GM19324 (cell line): ENCODE results near the gene GLCE.
"Not testable (repeated sequence)": the region's sequence is repeated elsewhere in the genome, so short reads cannot be mapped to it uniquely, and the experiment has no call there.

ENCODE experiments used
- ATAC-seq: cut with Tn5 transposase; IDR thresholded peaks from one replicate; pipeline ENCODE4 v1.9.1; 2021; ENCODE audit warnings: mild to moderate bottlenecking, moderate library complexity; ENCODE audit not compliant: unreplicated experiment, low FRiP score

Gene GLCE

DNA sequence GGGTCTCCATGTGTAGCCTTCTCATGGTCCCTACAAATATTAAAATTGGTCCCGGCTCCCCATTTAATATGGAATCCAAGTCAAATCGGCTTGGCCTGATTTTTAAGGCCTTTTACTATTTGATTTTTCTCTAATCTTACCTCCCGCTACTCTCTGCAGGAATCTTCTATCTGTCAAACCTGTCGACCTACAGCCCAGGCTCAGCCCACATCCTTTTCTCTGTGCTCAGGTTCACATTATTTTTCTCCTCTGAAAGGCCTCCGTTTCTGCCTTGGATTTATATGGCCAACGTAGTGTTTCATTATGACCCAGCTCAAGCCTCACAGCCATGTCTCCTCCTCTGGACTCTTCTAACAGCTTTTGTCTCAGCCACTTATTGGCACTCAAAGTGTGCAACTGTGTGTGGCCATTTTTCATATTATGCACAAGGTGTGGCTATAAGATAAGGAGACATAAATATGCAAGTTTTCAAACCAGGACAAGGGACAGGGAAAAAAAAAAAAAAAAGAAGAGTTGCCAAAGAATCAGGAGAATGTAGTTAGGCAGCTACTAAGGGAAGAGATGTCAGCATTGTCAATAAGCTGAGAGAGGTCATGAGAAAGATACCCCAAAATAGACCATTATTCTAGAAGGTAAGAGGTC lies 2.1 kb upstream of the GLCE start:
- no peak for ATAC-seq

DNA sequence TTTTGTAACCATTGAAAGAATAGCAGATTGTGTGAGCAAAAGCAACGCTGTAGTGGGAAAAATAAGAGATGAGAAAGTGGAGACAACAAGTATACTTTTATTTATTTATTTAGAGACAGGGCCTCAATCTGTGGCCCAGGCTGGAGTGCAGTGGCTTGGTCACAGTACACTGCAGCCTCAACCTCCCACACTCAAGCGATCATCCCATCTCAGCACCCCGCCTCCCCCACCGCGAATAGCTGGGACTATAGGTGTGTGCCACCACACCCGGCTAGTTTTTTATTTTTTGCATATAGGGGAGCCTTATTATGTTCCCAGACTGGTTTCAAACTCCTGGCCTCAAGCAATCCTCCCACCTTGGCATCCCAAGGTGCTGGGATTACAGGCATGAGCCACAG lies 1.6 kb upstream of the GLCE start:
- no peak for ATAC-seq

DNA sequence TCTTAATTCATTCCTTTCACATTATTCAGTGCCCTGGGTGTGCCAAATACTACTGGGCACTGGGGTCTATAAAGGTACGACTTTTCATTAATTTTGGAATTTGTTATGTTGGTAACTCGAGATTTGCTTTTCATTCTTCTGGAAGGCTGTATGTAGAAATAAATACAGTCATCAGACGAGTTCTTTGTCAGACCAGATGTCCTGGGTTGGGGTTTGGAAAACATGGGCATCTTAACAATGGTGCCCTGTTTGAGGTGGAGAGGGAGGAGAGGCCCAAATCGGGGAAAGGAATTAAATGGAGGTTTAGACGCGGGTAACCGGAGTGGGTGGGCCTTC lies 662 bp upstream of the GLCE start:
- ATAC-seq, result no peak

DNA sequence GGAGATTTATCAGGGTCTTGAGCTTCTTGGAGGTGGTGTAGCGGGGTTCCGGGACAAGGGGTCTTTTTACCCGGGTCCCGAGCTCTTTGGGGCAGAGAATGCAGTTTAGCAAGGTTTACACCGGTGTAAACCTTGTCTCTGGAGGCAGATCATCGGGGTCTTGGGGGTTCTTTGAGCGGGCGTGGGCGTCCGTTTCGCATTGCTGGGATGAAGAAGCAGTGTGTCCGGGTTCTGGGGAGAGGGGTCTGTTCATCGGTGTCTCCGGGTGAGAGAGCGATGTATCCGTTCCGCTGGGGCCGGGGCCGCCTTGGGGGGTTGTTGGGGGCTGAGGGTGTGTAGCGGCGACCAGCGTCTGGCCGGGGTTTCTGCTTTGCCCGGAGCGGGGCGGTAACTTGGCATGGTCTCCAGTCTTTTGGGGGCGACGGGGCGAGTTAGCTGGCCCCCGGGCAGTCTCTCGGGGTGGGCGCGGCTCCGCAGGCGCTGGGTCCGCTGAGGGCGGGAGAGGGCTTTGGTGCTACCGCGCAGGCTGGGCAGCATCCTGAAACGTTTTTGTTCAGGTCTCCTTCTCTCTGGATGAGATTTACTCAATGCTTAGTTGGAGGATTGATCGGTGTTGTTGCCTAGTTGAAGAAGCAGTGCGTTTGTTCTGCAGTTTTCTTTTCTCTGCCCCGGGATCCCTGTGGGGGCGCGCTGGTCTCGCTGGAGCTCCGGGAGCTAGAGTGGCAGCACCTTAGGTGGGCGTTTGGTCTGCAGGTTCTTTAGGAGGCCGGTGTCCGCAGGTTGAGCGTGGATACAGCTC lies 843 bp downstream of the GLCE start:
- ATAC-seq, result no peak

DNA sequence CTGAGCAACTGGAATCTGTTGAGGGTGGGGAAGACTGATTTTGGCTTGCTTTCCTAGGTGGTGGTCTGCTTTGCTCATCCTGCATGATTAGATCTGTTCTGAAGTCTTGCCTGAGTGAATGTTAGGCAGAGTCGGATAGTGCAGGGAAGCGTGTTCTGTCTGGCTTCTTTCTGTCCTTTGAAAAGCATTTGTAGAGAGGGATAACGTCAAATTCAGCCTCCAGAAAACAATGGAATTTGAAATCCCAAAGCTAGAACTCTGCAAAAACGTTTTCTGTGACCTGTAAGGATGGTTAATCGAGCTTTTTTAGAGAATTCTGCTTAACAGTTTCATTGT lies 1.4 kb downstream of the GLCE start:
- no peak for ATAC-seq

DNA sequence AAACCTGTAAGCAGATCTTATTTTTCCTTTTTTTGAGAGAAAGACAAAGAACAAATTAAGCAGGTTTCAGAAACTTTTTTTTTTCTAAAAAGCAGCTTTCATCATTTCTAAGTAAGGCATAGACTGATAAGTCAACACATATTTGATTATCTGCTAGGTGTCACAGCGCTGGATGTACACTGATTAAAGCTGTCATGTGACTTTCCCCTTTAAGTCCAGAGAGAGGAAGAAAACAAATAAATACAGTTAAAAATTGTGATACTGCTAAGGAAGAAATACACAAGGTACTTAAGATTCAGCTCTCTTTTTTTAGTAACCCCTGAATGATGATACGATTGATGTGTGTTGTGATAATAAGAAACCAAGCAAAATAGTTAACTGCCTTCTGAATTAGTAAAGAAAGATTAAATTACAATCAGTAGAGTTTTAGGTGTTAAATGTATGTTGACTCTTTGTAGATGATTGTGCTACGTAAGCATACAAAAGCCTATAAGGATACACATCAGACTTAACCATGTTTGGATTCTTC lies 2.8 kb downstream of the GLCE start:
- ATAC-seq, result no peak

DNA sequence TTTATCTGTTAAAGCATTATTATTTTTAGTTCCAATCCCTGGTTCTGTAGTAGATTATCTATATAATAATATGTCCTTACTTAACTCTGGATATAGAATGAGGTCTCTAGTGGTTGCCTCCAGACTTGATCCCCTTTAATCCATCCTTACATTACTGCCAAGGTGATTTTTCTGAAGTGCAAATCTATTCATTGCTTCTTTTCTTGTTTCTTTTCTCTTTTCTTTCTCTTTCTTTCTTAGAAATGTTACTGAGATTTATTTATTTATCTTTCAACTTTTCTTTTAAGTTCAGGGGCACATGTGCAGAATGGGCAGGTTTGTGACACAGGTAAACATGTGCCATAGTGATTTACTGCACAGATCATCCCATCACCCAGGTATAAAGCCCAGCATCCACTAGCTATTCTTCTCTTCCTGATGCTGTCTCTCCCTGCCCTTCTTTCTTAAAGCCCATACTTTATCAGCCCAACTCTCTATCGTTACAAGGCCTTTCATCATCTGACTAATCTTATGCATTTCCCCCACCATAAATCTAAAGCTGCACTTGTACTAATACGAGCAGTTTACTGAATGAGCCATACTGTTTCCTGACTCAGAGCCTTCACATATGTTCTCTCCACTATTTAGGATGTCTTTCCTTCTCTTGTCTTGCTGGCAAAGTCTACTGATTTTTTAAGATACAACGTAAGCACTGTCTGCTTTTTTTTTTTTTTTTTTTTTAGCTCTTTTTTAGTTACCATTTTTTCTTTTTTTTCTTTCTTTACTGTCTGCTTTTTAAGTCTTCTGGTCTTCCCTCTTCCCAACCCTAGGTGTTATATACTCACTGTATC lies 4.6 kb downstream of the GLCE start:
- ATAC-seq, result no peak

DNA sequence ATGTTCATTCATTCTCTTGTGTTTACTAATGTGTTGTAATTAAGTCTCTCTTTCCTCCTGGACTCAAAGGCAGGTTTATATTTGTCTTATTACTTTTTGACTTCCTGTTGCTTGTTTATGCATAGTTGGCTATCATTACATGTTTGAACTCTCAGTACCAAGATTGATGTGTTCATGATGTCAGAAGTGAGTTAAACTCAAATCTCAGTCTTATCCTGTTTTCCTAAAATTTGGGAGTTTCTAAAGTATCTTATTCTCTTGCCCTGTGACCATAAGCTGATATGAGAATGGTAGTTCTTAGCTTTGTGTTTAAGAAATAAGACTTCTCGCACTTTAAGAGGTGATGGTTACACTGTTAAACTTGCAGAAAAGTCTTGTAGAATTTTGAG lies 5.2 kb downstream of the GLCE start:
- ATAC-seq, result no peak

DNA sequence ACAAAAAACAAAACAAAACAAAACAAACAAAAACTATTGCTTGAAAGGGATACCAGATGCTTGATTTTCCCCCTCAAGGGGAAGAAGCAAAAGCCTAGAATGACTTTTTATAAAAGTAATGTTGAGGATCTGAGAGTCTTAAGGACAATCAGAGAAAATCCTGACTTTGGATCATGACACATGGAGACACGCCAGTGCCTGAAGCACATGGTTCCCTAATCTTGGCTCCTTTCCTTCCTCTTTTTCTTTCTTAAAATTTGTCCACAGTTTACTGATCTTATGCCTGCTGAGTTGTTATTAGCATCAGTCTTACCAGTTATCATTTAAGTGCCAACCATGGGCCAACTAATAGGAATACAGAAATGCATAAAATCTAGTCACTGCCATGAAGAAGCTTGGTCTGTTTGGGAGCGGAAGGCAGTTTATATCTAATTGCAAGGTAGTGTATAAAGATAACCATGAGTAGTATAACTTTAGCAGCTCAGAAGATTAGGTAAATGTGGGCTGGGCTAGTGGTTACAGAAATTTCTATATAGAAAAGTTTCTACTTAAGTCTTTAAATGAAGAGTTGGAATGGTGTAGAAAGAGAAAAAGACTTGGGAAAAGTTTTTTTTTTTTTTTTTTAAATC lies 6.9 kb downstream of the GLCE start:
- ATAC-seq, result no peak

DNA sequence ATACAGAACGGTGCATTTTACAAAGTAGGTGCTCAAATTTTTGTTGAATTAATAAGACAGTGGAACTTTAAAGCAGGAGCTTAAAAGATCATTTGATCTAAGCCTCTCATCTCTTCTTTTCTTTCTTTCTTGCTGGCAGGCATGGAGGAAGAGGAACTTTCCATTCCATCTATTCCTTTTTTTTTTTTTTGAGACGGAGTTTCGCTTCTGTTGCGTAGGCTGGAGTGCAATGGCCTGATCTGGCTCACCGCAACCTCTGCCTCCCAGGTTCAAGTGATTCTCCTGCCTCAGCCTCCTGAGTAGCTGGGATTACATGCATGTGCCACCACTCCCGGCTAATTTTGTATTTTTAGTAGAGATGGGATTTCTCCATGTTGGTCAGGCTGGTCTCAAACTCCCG lies 7.9 kb downstream of the GLCE start:
- not testable (repeated sequence) for ATAC-seq

DNA sequence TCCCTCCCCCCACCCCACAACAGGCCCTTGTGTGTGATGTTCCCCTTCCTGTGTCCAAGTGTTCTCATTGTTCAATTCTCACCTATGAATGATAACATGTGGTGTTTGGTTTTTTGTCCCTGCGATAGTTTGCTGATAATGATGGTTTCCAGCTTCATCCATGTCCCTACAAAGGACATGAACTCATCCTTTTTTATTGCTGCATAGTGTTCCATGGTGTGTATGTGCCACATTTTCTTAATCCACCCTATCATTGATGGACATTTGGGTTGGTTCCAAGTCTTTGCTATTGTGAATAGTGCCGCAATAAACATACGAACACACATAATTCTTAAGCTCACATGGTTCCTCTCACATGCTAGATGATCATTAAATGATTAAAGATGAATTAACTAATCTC lies 9.1 kb downstream of the GLCE start:
- not testable (repeated sequence) for ATAC-seq

DNA sequence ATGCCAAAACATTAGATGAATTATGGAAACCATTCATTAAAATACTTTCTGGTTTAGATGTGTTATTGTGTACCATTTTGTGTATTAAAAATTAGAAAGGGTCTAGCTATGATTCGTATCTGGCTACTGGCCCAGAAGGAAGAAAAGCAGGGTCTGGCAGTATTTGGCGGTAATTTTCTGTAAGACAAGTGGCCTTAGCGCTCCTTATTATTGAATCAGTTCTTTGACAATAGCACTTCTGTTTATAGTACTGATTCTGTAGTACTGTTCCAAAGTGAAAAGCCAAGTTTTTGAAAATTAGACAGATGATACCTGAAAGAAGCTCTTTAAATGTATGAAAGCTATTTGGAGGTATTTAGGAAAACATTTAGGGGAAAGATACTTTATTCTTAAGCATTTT lies 10.2 kb downstream of the GLCE start:
- ATAC-seq, result no peak

DNA sequence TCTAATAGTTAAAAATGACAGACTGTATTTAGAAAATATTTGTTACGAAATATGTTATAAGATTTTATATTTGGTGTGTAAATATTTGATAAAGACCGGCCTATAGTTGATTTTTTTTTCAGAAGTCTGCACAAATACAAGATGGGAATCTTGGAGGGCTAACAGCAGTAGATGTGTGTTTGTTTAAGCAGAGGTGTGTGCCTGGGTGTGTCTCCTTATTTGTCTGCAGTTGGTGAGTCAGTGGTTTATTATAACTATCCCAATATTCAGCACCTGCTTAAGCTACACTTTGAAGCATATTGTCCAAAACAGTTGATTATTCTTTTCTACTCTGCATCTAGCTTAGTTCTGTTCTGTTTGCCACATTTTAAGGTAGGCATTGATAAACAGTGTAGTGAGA lies 12.4 kb downstream of the GLCE start:
- no peak for ATAC-seq

DNA sequence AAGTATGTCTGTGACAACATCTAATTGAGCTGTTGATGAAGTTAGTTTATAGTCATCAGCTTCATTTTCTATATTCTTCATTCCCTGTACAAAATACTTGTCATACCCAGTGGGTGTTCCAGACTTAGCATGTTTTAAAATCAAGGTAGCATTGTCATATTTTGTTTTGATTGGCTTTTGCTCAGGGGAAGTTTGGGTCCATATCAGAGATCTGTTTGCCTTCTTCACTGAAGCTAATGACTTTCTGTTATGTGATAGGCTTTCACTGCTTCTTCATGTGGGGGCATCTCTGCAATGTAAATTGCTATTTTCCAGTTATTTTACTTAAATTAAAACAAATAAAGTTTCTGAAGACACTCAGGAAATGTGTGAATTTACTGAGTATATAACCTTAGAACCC lies 15.1 kb downstream of the GLCE start:
- no peak for ATAC-seq

DNA sequence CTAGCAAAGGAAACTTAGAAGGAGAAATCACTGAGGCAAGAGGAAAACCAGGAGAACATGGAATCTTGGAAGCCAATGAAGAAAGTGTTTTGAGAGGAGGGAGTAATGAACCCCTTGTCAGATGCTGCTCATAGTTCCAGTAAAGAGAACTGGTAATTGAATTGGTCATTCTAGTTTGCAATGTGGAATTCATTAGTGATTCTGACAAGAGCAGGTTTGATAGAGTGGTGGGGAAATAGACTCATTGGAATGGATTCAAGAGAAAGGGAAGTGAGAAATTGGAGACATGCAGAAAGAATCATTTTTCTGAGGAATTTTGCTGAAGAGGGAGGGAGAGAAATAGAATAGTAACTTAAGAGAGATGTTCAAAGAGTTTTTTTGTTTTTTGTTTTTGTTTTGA lies 21.0 kb downstream of the GLCE start:
- no peak for ATAC-seq

DNA sequence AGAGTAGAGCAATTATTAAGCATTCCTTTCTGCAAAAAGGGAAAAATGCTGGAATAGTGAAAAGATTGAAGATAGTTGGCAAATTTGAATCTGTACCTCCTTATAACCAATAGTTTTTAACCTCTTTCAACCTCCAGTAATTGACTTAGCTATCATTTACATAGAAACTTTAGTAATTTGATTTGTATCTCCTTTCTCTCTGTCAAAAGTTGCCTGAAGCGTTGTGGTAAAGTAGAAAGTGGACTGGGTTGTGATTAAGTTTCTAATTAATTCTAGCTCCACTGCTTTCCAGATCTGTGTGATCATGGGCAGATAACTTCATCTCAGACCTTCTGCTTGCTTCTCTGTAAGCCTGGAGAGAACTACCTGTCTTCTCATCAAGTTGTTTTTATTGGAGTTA lies 24.8 kb downstream of the GLCE start:
- no peak for ATAC-seq

DNA sequence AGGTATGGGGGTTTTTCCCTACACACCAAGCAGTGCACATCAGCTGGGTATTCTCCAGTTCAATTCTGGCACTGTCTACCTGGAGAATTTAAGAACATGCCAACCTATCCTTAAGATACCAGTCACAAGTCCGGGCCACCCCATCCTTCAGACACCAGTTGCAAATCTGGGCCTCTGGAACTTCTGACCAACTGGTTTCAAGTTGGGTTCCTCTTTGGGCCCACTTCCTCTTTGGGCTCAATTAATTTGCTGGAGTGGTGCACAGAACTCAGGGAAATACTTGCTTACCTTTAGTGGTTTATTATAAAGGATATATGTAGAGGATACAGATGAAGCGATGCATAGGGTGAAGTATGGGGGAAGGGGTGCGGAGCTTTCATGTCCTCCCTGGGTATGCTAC lies 25.3 kb downstream of the GLCE start:
- ATAC-seq, result no peak

DNA sequence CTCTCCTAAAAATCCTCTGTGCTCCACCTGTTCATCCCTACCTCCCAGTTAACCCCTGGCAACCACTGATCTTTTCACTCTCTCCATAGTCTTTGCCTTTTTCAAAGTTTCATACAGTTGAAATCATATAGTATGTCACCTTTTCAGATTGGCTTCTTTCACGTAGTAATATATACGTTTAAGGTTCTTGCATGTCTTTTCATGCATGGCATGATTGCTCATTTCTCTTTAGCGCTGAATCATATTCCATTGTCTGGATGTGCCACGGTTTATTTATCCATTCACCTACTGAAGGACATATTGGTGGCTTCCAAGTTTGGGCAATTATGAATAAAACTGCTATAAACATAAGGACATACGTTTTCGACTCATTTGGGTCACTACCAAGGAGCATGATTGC lies 28.7 kb downstream of the GLCE start:
- ATAC-seq, result no peak

DNA sequence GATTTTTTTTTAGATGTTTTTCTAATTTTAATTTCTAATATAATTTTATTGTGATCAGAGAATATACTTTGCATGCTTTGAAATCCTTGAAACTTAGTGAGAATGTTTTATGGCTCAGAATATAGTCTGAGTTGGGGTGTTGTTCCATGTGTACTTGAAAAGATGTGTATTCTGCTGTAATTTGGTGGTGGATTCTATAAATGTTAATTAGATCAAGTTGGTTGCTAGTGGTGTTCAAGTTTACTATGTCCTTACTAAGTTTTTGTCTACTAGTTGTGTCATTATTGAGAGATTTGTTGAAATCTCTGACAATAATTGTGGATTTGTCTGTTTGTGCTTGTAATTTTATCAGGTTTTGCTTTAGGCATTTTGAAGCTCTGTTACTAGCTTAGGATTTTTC lies 29.7 kb downstream of the GLCE start:
- ATAC-seq, result no peak

DNA sequence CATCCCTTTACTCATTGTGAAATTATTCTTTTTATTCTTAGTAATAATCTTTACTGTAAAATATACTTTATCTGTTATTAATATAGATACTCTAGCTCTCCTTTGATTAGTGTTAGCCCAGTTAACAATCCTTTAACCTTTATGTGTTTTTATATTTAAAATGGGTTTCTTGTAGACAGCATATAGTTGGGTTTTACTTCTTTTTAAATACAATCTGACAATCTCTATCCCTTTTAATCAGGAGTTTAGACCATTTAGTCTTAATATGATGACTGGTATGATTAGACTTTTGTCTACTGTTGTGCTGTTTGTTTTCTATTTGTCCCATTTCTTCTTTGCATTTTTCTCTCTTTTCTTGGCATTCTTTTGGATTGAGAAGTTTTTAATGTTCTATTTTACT lies 30.1 kb downstream of the GLCE start:
- no peak for ATAC-seq
